Adrenal gland (tissue), 12 donors: ENCODE results near the gene SLC9A5. TPM values are rescaled to one million over a fixed set of nuclear protein-coding genes. Genes with fewer than 3 reads are reported as not detected.

ENCODE experiments used
- DNase-seq, 7 donors: peaks; one replicate each; pipeline ENCODE4 v3.0.0-alpha.2; 2019 to 2020
- H3K27ac ChIP-seq, 5 donors: fragments of 200-600 bp; sonication (generic) in 4 of 5; 1 replicate in 3 of 5; 2 replicates in 2 of 5; pipeline versions ENCODE4 v1.5.1 to v1.8.0; 2016 to 2020; ENCODE audit warnings: mild to moderate bottlenecking in 1 of 5
- H3K27me3 ChIP-seq: fragments of 200-600 bp; 2 replicates; pipeline ENCODE4 v1.8.0; 2021
- H3K36me3 ChIP-seq, 2 donors: fragments of 200-600 bp; replicated peaks in 1 of 2; 1 replicate in 1 of 2; 2 replicates in 1 of 2; pipeline versions ENCODE4 v1.5.1 to v1.8.0; 2018 to 2022
- H3K4me1 ChIP-seq, 2 donors: fragments of 200-600 bp; replicated peaks in 1 of 2; 1 replicate in 1 of 2; 2 replicates in 1 of 2; pipeline versions ENCODE4 v1.5.1 to v1.8.0; 2018 to 2021
- H3K4me3 ChIP-seq, 4 donors: fragments of 200-600 bp; sonication (generic) in 3 of 4; one replicate each; pipeline ENCODE4 v1.5.1; 2016 to 2018
- H3K9me3 ChIP-seq, 3 donors: fragments of 200-600 bp; sonication (generic) in 1 of 3; replicated peaks in 1 of 3; 1 replicate in 2 of 3; 2 replicates in 1 of 3; pipeline versions ENCODE4 v1.5.1 to v1.8.0; 2016 to 2021
- CTCF ChIP-seq, 6 experiments: fragments of 450-650 bp in 4 of 6; fragments of 200-600 bp in 2 of 6; sonication (generic) in 1 of 6; IDR thresholded peaks; 1 replicate in 5 of 6; 2 replicates in 1 of 6; pipeline versions ENCODE4 v1.5.1 to v1.8.0; 2016 to 2021; ENCODE audit warnings: antibody characterized with exemption in 6 of 6, mild to moderate bottlenecking in 2 of 6, moderate library complexity in 1 of 6
- POLR2A ChIP-seq, 2 donors: fragments of 450-650 bp; IDR thresholded peaks; one replicate each; pipeline ENCODE4 v1.6.1; 2017; ENCODE audit warnings: antibody characterized with exemption in 2 of 2, mild to moderate bottlenecking in 2 of 2, moderate library complexity in 1 of 2
- WGBS, 4 donors: extraction: QIAGEN DNeasy Blood & Tissue Kit in 2 of 4; methylation state at CpG; one replicate each; pipeline versions ENCODE4 v1.1.5 to v1.1.7; 2013 to 2017; 5-methylcytosine and 5-hydroxymethylcytosine counted together
- intact Hi-C, 2 donors: fragments of 100-400 bp; cut with DNase I; formaldehyde crosslinking; loops; one replicate each; pipeline versions ENCODE4 v1.14.1 to v1.15.0; 2022 to 2023
- polyA plus RNA-seq, 3 donors: library from polyadenylated mRNA; stranded (reverse); fragments of 200-250 nt in 2 of 3; fragments of 350-450 nt in 1 of 3; fragmentation: Illumina TruSeq in 1 of 3; extraction: RNeasy Lipid Tissue Mini Kit (QIAGEN cat#74804) in 1 of 3; gene quantifications; one replicate each; pipeline ENCODE4 v1.2.3, GENCODE V29; 2013 to 2014
- total RNA-seq, 9 donors: library from RNA; depleted of rRNA in 4 of 9; stranded (reverse); fragments of >200 nt in 4 of 9; fragments of 120-200 nt in 1 of 9; fragmentation: NEBNext Ultra II Directional in 1 of 9; extraction: Animal tissue kit (Norgen Biotek cat#: 25700) in 1 of 9; gene quantifications; one replicate each; pipeline versions ENCODE4 v1.1.0 to v1.2.4, GENCODE V29; 2013 to 2023
- donor health status: healthy with polysubstance abuse.
- donor health status: Bipolar disorder and iron deficiency.
- donor health status: DM: yes; HTN: yes; CAD: no.
- donor health status: DM: no; HTN: no; CAD: no.
- donor health status: DM: no; HTN: no; CAD: no.
- donor health status: DM: yes; HTN: yes; CAD: no.

Gene SLC9A5
- total and polyA plus RNA-seq, 12 donors: 0.09 to 2.8 (median 0.83) TPM; not detected in 1

- intact Hi-C loops: no loop called here
- Histone ChIP-seq H3K27ac (no peak overlapping the region), H3K4me3 (no peak overlapping the region), H3K36me3 (peaks cover 0 to 17% of the 10 kb centered on the region in 2 donors), H3K9me3 (no peaks in the 10 kb centered on the region), H3K4me1 (peaks cover 11 to 14% of the 10 kb centered on the region in 2 donors), H3K27me3 (no peaks in the 10 kb centered on the region)
- no peak for TF ChIP-seq CTCF (IDR thresholded peaks at IDR 0.05)
- no peak for TF ChIP-seq POLR2A (IDR thresholded peaks at IDR 0.05)
- no peak for DNase-seq
- 84 to 100% (median 99%) methylated on average over 1 to 4 of the region's 4 CpGs for WGBS, 4 donors
These were observed 44.7 kb upstream of the SLC9A5 start for GRCh38 chr16:67204076-67204475.

- H3K4me3 ChIP-seq: no peak overlapping the region
- H3K9me3 ChIP-seq: no peaks in the 10 kb centered on the region
- peaks cover 11 to 12% of the 10 kb centered on the region in 2 donors for H3K4me1 ChIP-seq
- DNase-seq: no peak
- intact Hi-C loops: no loop called here
- TF ChIP-seq POLR2A (IDR thresholded peaks at IDR 0.05) (no peak), CTCF (IDR thresholded peaks at IDR 0.05) (no peak)
- H3K27ac ChIP-seq: peak overlapping the region in 1 of 5 donors; percentile 75
- peaks cover 0 to 16% of the 10 kb centered on the region in 2 donors for H3K36me3 ChIP-seq
- H3K27me3 ChIP-seq: no peaks in the 10 kb centered on the region
- WGBS, 4 donors: 93 to 96% (median 94%) methylated on average over 8 of the region's 8 CpGs
These were observed 42.5 kb upstream of the SLC9A5 start for GRCh38 chr16:67206129-67206837.

GRCh38 chr16:67206838-67207248 lies 41.9 kb upstream of the SLC9A5 start:
- intact Hi-C loops: no loop called here
- no peak for DNase-seq
- no peaks in the 10 kb centered on the region for H3K27me3 ChIP-seq
- H3K4me3 ChIP-seq: no peak overlapping the region
- H3K27ac ChIP-seq: peak overlapping the region in 2 of 5 donors; percentile 34 to 75
- H3K36me3 ChIP-seq: peaks cover 0 to 13% of the 10 kb centered on the region in 2 donors
- H3K4me1 ChIP-seq: peaks cover 11 to 12% of the 10 kb centered on the region in 2 donors
- TF ChIP-seq CTCF (IDR thresholded peaks at IDR 0.05) (no peak), POLR2A (IDR thresholded peaks at IDR 0.05) (no peak)
- 80 to 100% (median 88%) methylated on average over 1 to 3 of the region's 3 CpGs for WGBS, 4 donors
- no peaks in the 10 kb centered on the region for H3K9me3 ChIP-seq

- Histone ChIP-seq H3K9me3 (no peaks in the 10 kb centered on the region), H3K27ac (peak overlapping the region in 2 of 5 donors; percentile 34 to 75), H3K36me3 (peaks cover 0 to 7% of the 10 kb centered on the region in 2 donors), H3K4me3 (no peak overlapping the region), H3K4me1 (peaks cover 11 to 12% of the 10 kb centered on the region in 2 donors), H3K27me3 (no peaks in the 10 kb centered on the region)
- peak in 6 of 7 donors; percentile 76 to 88 (median 80) for DNase-seq
- 49 to 55% (median 52%) methylated on average over 6 to 21 of the region's 21 CpGs; no CpG with 5 or more reads in 1 of the 4 donors for WGBS, 4 donors
- TF ChIP-seq CTCF (IDR thresholded peaks at IDR 0.05): no peak
- intact Hi-C loops: no loop called here
These were observed 41.3 kb upstream of the SLC9A5 start for GRCh38 chr16:67207249-67208091.
